ENCODE results near the gene ADH7.
"Not testable (repeated sequence)": the region's sequence is repeated elsewhere in the genome, so short reads cannot be mapped to it uniquely, and the experiment has no call there.

The ADH7 gene

GRCh38 chr4:99435154-99435553 is at the start of gene ADH7:
TSS of gene ADH7 (minus strand) at chr4:99435342. CDS start at chr4:99435233, 109 bp downstream.
- no peak for DNase-seq

GRCh38 chr4:99483636-99484035 is 48.5 kb upstream of the ADH7 start:
- DNase-seq, result no peak

GRCh38 chr4:99473131-99473530 is 38.0 kb upstream of the ADH7 start:
- DNase-seq, result no peak

- DNase-seq, result no peak
Observed at GRCh38 chr4:99471896-99472295, 36.8 kb upstream of the ADH7 start.

- DNase-seq, result no peak
Observed at GRCh38 chr4:99471349-99471748, 36.2 kb upstream of the ADH7 start.

GRCh38 chr4:99468889-99469288 is 33.7 kb upstream of the ADH7 start:
- DNase-seq, result no peak

- no peak for DNase-seq
Observed at GRCh38 chr4:99467887-99468286, 32.7 kb upstream of the ADH7 start.

- no peak for DNase-seq
Observed at GRCh38 chr4:99463566-99463965, 28.4 kb upstream of the ADH7 start.

- peak in 9 of 14 donors; percentile 3 to 28 (median 14) for DNase-seq
Observed at GRCh38 chr4:99462875-99463464, 27.8 kb upstream of the ADH7 start.

GRCh38 chr4:99461623-99462401 is 26.7 kb upstream of the ADH7 start:
- no peak for DNase-seq

GRCh38 chr4:99459546-99460042 is 24.5 kb upstream of the ADH7 start:
- no peak for DNase-seq

GRCh38 chr4:99458911-99459447 is 23.8 kb upstream of the ADH7 start:
- DNase-seq, result no peak

- no peak for DNase-seq
Observed at GRCh38 chr4:99457676-99458075, 22.5 kb upstream of the ADH7 start.

- DNase-seq, result no peak
Observed at GRCh38 chr4:99457270-99457669, 22.1 kb upstream of the ADH7 start.

GRCh38 chr4:99447513-99447912 is 12.4 kb upstream of the ADH7 start:
- no peak for DNase-seq

- DNase-seq, result no peak
Observed at GRCh38 chr4:99447079-99447478, 11.9 kb upstream of the ADH7 start.

- no peak for DNase-seq
Observed at GRCh38 chr4:99438405-99438780, 3.3 kb upstream of the ADH7 start.

- DNase-seq, result no peak
Observed at GRCh38 chr4:99437723-99438404, 2.7 kb upstream of the ADH7 start.

GRCh38 chr4:99436976-99437722 is 2.0 kb upstream of the ADH7 start:
- no peak for DNase-seq

- DNase-seq, result no peak
Observed at GRCh38 chr4:99436462-99436861, 1.3 kb upstream of the ADH7 start.

- DNase-seq, result no peak
Observed at GRCh38 chr4:99430106-99430505, 5.0 kb downstream of the ADH7 start.

GRCh38 chr4:99417125-99417524 is 18.0 kb downstream of the ADH7 start:
- no peak for DNase-seq

- DNase-seq, result not testable (repeated sequence)
Observed at GRCh38 chr4:99415762-99416161, 19.4 kb downstream of the ADH7 start.
